Stimulated activated CD8-positive, alpha-beta memory T cell treated with anti-CD3 and anti-CD28 coated beads, Interleukin-15, amount 100 ng/mL, for 48 hours (primary cell): Measurements from ENCODE around the gene NCL.
"Not testable (repeated sequence)": the region's sequence is repeated elsewhere in the genome, so short reads cannot be mapped to it uniquely, and the experiment has no call there.

Source experiments
- DNase-seq, 2 donors: peaks; one replicate each; pipeline ENCODE4 v3.0.0-alpha.2; 2020; ENCODE audit warnings: low read depth in 2 of 2

NCL gene

GRCh38 chr2:231405601-231406367 is 58.5 kb downstream of the NCL start:
- DNase-seq: not testable (repeated sequence)

GRCh38 chr2:231404183-231404578 is 60.1 kb downstream of the NCL start:
- not testable (repeated sequence) for DNase-seq
